ENCODE data around the gene ZMAT2. TPM values are rescaled to one million over a fixed set of nuclear protein-coding genes. Genes with fewer than 3 reads are reported as not detected.
"Not testable (repeated sequence)": the region's sequence is repeated elsewhere in the genome, so short reads cannot be mapped to it uniquely, and the experiment has no call there.

The ZMAT2 gene, protein sequence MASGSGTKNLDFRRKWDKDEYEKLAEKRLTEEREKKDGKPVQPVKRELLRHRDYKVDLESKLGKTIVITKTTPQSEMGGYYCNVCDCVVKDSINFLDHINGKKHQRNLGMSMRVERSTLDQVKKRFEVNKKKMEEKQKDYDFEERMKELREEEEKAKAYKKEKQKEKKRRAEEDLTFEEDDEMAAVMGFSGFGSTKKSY
- total RNA-seq (2022) (73.1 and 76.6 TPM in 2 replicates), Bru-seq, nascent RNA (percentile 96 among the genes with signal in this experiment), BruChase-seq, experiment 1, labeled RNA remaining after a 2-hour chase (percentile 97 among the genes with signal in this experiment), BruChase-seq, experiment 2, labeled RNA remaining after a 6-hour chase (percentile 98 among the genes with signal in this experiment)
- long read RNA-seq, transcript ZMAT2-201 (6 exons, 1,647 nt): major isoform, 12 of 16 reads
- long read RNA-seq, partial matches to known transcripts: 1 of 16 reads
- long read RNA-seq, other reads (novel, unspliced or antisense): 3 of 16 reads

- ChIA-PET POLR2A (interaction anchor here (0.5 to 1.1 kb wide), 12 partner anchors 8 to 620 kb away, joined by 4 to 27 read pairs (median 7); partner anchors contain the start of genes EIF4EBP3, HARS1, HARS2 and IK), CTCF (interaction anchor here (0.8 to 1.3 kb wide), 5 partner anchors 9 to 153 kb away, joined by 3 to 14 read pairs (median 4); partner anchors contain the start of genes EIF4EBP3, HARS1 and HARS2)
- no peaks in the 10 kb centered on the region for H3K27me3 ChIP-seq (replicated peaks; ENCODE audit: control insufficient read depth, insufficient read depth, low read length)
- H3K4me3 ChIP-seq (ENCODE audit: low read depth, low read length): peak within 1 kb of the TSS; percentile 67
- TF ChIP-seq, protein P1, sequence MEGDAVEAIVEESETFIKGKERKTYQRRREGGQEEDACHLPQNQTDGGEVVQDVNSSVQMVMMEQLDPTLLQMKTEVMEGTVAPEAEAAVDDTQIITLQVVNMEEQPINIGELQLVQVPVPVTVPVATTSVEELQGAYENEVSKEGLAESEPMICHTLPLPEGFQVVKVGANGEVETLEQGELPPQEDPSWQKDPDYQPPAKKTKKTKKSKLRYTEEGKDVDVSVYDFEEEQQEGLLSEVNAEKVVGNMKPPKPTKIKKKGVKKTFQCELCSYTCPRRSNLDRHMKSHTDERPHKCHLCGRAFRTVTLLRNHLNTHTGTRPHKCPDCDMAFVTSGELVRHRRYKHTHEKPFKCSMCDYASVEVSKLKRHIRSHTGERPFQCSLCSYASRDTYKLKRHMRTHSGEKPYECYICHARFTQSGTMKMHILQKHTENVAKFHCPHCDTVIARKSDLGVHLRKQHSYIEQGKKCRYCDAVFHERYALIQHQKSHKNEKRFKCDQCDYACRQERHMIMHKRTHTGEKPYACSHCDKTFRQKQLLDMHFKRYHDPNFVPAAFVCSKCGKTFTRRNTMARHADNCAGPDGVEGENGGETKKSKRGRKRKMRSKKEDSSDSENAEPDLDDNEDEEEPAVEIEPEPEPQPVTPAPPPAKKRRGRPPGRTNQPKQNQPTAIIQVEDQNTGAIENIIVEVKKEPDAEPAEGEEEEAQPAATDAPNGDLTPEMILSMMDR (IDR thresholded peaks at IDR 0.05; ENCODE audit: insufficient read depth in 1 of 2, low read depth in 1 of 2, low read length in 1 of 2, severe bottlenecking in 1 of 2, unreplicated experiment in 1 of 2): no peak
- peaks cover 91% of the 10 kb centered on the region for H3K36me3 Mint-ChIP-seq (ENCODE audit: insufficient read depth, unreplicated experiment)
- intact Hi-C loops (cut with micrococcal nuclease; ENCODE audit: unreplicated experiment): loop anchor here (1.0 kb wide), 3 partner anchors 9 to 18 kb away; partner anchors contain the start of genes HARS1 and HARS2
- H3K27ac Mint-ChIP-seq (ENCODE audit: unreplicated experiment): peak within 1 kb of the TSS; percentile 92
- no peaks in the 10 kb centered on the region for H3K9me3 ChIP-seq
- H3K36me3 ChIP-seq (ENCODE audit: control insufficient read depth, insufficient read depth, low read length): peaks cover 8% of the 10 kb centered on the region
- H3K27me3 Mint-ChIP-seq (ENCODE audit: insufficient read depth, unreplicated experiment): no peaks in the 10 kb centered on the region
- H3K4me3 Mint-ChIP-seq (ENCODE audit: unreplicated experiment): peak within 1 kb of the TSS; percentile 85
- peak; percentile 94 to 96 for DNase-seq
- H3K4me1 Mint-ChIP-seq (ENCODE audit: low read depth, unreplicated experiment): no peaks in the 10 kb centered on the region
- H3K4me1 ChIP-seq: no peaks in the 10 kb centered on the region; the same call in 1 of the 2 replicates
- BruUV-seq (replicated peaks): TSS peak; percentile 37
- no peaks in the 10 kb centered on the region for H3K9me3 Mint-ChIP-seq (ENCODE audit: unreplicated experiment)
Observed at GRCh38 chr5:140700177-140701144, at the start of gene ZMAT2. Gene ZMAT2, plus strand, starts transcription at chr5:140700447. Its CDS starts 14 bp downstream, at chr5:140700461.

DNA sequence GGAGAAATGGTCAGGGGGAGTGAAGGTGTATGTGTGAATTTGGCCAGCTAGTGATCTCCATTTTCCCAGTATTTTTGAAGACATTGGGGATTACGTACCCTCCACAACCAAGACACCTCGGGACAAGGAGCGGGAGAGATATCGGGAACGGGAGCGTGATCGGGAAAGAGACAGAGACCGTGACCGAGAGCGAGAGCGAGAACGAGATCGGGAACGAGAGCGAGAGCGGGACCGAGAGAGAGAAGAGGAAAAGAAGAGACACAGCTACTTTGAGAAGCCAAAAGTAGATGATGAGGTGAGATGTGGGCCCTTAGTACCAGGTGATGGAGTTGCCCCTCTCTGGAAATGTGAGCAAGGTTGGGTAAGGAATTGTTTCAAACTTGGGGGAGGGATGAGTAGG, 41.4 kb upstream of the ZMAT2 start:
- Mint-ChIP-seq H3K9me3 (ENCODE audit: unreplicated experiment) (no peaks in the 10 kb centered on the region), H3K27me3 (ENCODE audit: insufficient read depth, unreplicated experiment) (no peaks in the 10 kb centered on the region), H3K27ac (ENCODE audit: unreplicated experiment) (no peak overlapping the region), H3K4me1 (ENCODE audit: low read depth, unreplicated experiment) (peaks cover 6% of the 10 kb centered on the region), H3K36me3 (ENCODE audit: insufficient read depth, unreplicated experiment) (peaks cover 71% of the 10 kb centered on the region), H3K4me3 (ENCODE audit: unreplicated experiment) (no peak overlapping the region)
- Histone ChIP-seq H3K4me1 (no peaks in the 10 kb centered on the region), H3K36me3 (ENCODE audit: control insufficient read depth, insufficient read depth, low read length) (peaks cover 9% of the 10 kb centered on the region), H3K4me3 (ENCODE audit: low read depth, low read length) (no peak overlapping the region), H3K27me3 (replicated peaks; ENCODE audit: control insufficient read depth, insufficient read depth, low read length) (no peaks in the 10 kb centered on the region), H3K9me3 (no peaks in the 10 kb centered on the region)
- no peak for DNase-seq
- ChIA-PET CTCF (no interaction called here), POLR2A (no interaction called here)
- TF ChIP-seq, protein P1 (IDR thresholded peaks at IDR 0.05; ENCODE audit: insufficient read depth in 1 of 2, low read depth in 1 of 2, low read length in 1 of 2, severe bottlenecking in 1 of 2, unreplicated experiment in 1 of 2): no peak
- intact Hi-C loops (cut with micrococcal nuclease; ENCODE audit: unreplicated experiment): no loop called here
- no TSS peak for BruUV-seq (replicated peaks)

DNA sequence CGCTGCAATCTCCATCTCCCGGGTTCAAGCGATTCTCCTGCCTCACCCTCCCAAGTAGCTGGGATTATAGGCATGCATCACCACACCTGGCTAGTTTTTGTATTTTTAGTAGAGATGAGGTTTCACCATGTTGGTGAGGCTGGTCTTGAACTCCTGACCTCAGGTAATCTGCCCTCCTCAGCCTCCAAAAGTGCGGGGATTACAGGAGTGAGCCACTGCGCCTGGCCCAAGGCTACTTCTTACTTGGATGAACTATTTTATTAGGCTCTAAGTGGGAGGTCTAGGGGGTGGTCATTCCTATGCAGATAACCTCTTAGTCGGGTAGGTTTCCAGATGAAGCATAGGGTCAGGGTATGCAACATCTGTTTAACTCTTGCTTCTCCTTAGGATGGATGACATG, 39.9 kb upstream of the ZMAT2 start:
- H3K4me3 ChIP-seq (ENCODE audit: low read depth, low read length); H3K36me3 ChIP-seq (ENCODE audit: control insufficient read depth, insufficient read depth, low read length); DNase-seq; H3K9me3 Mint-ChIP-seq (ENCODE audit: unreplicated experiment); H3K9me3 ChIP-seq; H3K27me3 Mint-ChIP-seq (ENCODE audit: insufficient read depth, unreplicated experiment); H3K4me1 Mint-ChIP-seq (ENCODE audit: low read depth, unreplicated experiment); H3K4me3 Mint-ChIP-seq (ENCODE audit: unreplicated experiment); BruUV-seq (replicated peaks); CTCF ChIA-PET; H3K27me3 ChIP-seq (replicated peaks; ENCODE audit: control insufficient read depth, insufficient read depth, low read length); intact Hi-C loops (cut with micrococcal nuclease; ENCODE audit: unreplicated experiment); H3K27ac Mint-ChIP-seq (ENCODE audit: unreplicated experiment); POLR2A ChIA-PET; H3K4me1 ChIP-seq: not testable (repeated sequence)
- H3K36me3 Mint-ChIP-seq (ENCODE audit: insufficient read depth, unreplicated experiment): peaks cover 70% of the 10 kb centered on the region

Data from Caco-2 (cell line).